Measurements from ENCODE around the gene STAMBP. TPM values are rescaled to one million over a fixed set of nuclear protein-coding genes. Genes with fewer than 3 reads are reported as not detected.
A peak's percentile ranks its signal among the peaks of the same experiment; 100 is the strongest.

STAMBP gene
- total and polyA plus RNA-seq, 9 of the 15 experiments (the other 6 are each of a cell fraction or from before 2014, with no cell fraction given), result 36.9 to 75.2 (median 48.8) TPM

DNA sequence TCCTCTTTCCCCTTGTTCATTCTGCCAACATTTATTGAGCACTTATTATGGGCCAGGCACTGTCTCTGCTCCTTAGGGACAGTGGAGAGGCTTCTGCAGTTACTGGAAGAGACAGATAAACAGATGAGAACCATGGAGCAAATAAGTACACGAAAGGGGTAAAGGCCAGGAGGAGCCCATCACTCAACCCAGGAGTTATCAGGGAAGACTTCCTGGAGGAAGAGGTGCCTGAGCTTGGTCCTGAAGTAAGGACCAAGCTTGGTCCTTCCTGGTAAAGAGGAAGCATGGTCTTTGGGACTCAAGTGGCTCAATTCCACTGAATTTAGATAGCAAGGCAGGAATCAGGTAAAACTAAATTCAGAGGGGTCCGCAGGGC, 65.7 kb downstream of the STAMBP start:
- 28% methylated on average over 2 of the region's 2 CpGs for WGBS (ENCODE audit: insufficient coverage, low coverage, missing lambda C conversion rate)
- no peaks in the 10 kb centered on the region; a peak in 1 of 5 replicates for H3K27me3 ChIP-seq (ENCODE audit: control insufficient read depth in 2 of 2, insufficient read depth in 2 of 2, low read length in 2 of 2)
- no peak overlapping the region for H2AFZ ChIP-seq (ENCODE audit: low read depth, low read length)
- H3K27ac ChIP-seq (ENCODE audit: extremely low read depth, low read depth, low read length), result no peak overlapping the region
- no peaks in the 10 kb centered on the region for H3K79me2 ChIP-seq (ENCODE audit: control insufficient read depth, insufficient read depth, low read length)
- no peaks in the 10 kb centered on the region; the same call in 1 of the 2 replicates for H3K9me3 ChIP-seq (replicated peaks; ENCODE audit: control insufficient read depth, insufficient read depth, low read depth, low read length)
- no peak overlapping the region for H3K4me3 ChIP-seq
- no peaks in the 10 kb centered on the region for H3K36me3 ChIP-seq (ENCODE audit: control insufficient read depth, insufficient read depth, low read length)
- no peak for ATAC-seq
- no peak overlapping the region for H3K9ac ChIP-seq (ENCODE audit: insufficient read depth in 1 of 2, low read depth in 2 of 2, low read length in 2 of 2)
- no peak for FAIRE-seq
- peaks cover 0 to 10% of the 10 kb centered on the region in 2 experiments; a peak in 1 of 5 replicates for H3K4me1 ChIP-seq (replicated peaks in 1 of 2; ENCODE audit: control insufficient read depth in 2 of 2, insufficient read depth in 2 of 2, low read length in 2 of 2)
- no peak for DNase-seq (ENCODE audit: extremely low read depth in 1 of 4, low spot score in 3 of 4)
- BruUV-seq (replicated peaks), result no TSS peak
- H3K4me2 ChIP-seq (ENCODE audit: insufficient read depth, low read length), result no peak overlapping the region
- POLR2A ChIA-PET, result interaction anchor here (0.7 to 1.2 kb wide), 2 partner anchors 93 to 661 kb away, joined by 3 read pairs; partner anchors contain the start of gene PRADC1
- CTCF ChIA-PET (ENCODE audit: low intra/inter-chr PET ratio), result no interaction called here
- no peaks in the 10 kb centered on the region for H4K20me1 ChIP-seq (replicated peaks; ENCODE audit: control insufficient read depth, insufficient read depth, low read length)
- intact Hi-C loops (cut with micrococcal nuclease), result no loop called here
- H3K9me1 ChIP-seq (ENCODE audit: control insufficient read depth, insufficient read depth, low read length), result no peaks in the 10 kb centered on the region
- in situ Hi-C loops (cut with MboI), result no loop called here
- TF ChIP-seq NBN (IDR thresholded peaks at IDR 0.05; ENCODE audit: low read depth) (no peak), EP400 (IDR thresholded peaks at IDR 0.05) (no peak), ZNF436 (CRISPR knock-in tag; IDR thresholded peaks at IDR 0.05) (peak; percentile 63; the same call in 1 of the 2 replicates), CHD4 (IDR thresholded peaks at IDR 0.05; ENCODE audit: insufficient read depth, insufficient replicate concordance, low read depth, low read length, poor library complexity, severe bottlenecking) (no peak), POLR2B (IDR thresholded peaks at IDR 0.05; ENCODE audit: low read depth, partially characterized antibody) (no peak), ZFP36 (IDR thresholded peaks at IDR 0.05; ENCODE audit: low read depth, low read length, partially characterized antibody) (peak; percentile 98), SPI1 (IDR thresholded peaks at IDR 0.05; ENCODE audit: borderline replicate concordance, low read depth, low read length) (no peak), ZBTB1 (CRISPR knock-in tag; IDR thresholded peaks at IDR 0.05; ENCODE audit: borderline replicate concordance, low read depth) (no peak), ETV6 (IDR thresholded peaks at IDR 0.05; ENCODE audit: borderline replicate concordance in 1 of 2, low read depth in 2 of 2, low read length in 1 of 2) (no peak), ETV6 (CRISPR knock-in tag; IDR thresholded peaks at IDR 0.05; ENCODE audit: borderline replicate concordance) (no peak), HMGN3 (IDR thresholded peaks at IDR 0.05; ENCODE audit: borderline replicate concordance, extremely low read depth, insufficient read length, low read depth, low read length) (no peak), ZNF76 (CRISPR knock-in tag; IDR thresholded peaks at IDR 0.05; ENCODE audit: borderline replicate concordance) (no peak), POU5F1 (IDR thresholded peaks at IDR 0.05; ENCODE audit: borderline replicate concordance, low read depth, low read length, partially characterized antibody) (no peak), BCOR (IDR thresholded peaks at IDR 0.05) (peak; percentile 54), SMAD3 (CRISPR knock-in tag; conservative IDR thresholded peaks at IDR 0.05) (no peak), PRMT5 (CRISPR knock-in tag; IDR thresholded peaks at IDR 0.05) (no peak), NFIX (CRISPR knock-in tag; IDR thresholded peaks at IDR 0.05; ENCODE audit: low read depth) (no peak), SMAD2 (IDR thresholded peaks at IDR 0.05; ENCODE audit: low read depth, low read length) (no peak), PPARD (CRISPR knock-in tag; IDR thresholded peaks at IDR 0.05) (no peak), RB1 (IDR thresholded peaks at IDR 0.05; ENCODE audit: low read depth) (no peak), KDM1A (IDR thresholded peaks at IDR 0.05) (no peak), TAF7 (tag; IDR thresholded peaks at IDR 0.05) (no peak), ZNF79 (CRISPR knock-in tag; IDR thresholded peaks at IDR 0.05; ENCODE audit: low read depth) (no peak)
- TF ChIP-seq, protein P1, sequence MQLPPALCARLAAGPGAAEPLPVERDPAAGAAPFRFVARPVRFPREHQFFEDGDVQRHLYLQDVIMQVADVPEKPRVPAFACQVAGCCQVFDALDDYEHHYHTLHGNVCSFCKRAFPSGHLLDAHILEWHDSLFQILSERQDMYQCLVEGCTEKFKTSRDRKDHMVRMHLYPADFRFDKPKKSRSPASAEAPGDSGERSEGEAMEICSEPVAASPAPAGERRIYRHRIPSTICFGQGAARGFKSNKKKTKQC (CRISPR knock-in tag; IDR thresholded peaks at IDR 0.05), result no peak
- TF ChIP-seq, protein P2, sequence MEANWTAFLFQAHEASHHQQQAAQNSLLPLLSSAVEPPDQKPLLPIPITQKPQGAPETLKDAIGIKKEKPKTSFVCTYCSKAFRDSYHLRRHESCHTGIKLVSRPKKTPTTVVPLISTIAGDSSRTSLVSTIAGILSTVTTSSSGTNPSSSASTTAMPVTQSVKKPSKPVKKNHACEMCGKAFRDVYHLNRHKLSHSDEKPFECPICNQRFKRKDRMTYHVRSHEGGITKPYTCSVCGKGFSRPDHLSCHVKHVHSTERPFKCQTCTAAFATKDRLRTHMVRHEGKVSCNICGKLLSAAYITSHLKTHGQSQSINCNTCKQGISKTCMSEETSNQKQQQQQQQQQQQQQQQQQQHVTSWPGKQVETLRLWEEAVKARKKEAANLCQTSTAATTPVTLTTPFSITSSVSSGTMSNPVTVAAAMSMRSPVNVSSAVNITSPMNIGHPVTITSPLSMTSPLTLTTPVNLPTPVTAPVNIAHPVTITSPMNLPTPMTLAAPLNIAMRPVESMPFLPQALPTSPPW (CRISPR knock-in tag; IDR thresholded peaks at IDR 0.05), result no peak
